GM18499 (cell line): Measurements from ENCODE around the gene YEATS4.

ENCODE experiments used
- ATAC-seq: cut with Tn5 transposase; IDR thresholded peaks from one replicate; pipeline ENCODE4 v1.9.1; 2021; ENCODE audit warnings: moderate number of reproducible peaks; ENCODE audit not compliant: insufficient read depth, unreplicated experiment

Gene YEATS4

GRCh38 chr12:69386921-69387320 is 27.4 kb downstream of the YEATS4 start:
- no peak for ATAC-seq

GRCh38 chr12:69388371-69388770 is 28.8 kb downstream of the YEATS4 start:
- no peak for ATAC-seq

- no peak for ATAC-seq
These were observed 30.3 kb downstream of the YEATS4 start for GRCh38 chr12:69389831-69390230.

GRCh38 chr12:69392179-69392928 is 32.8 kb downstream of the YEATS4 start:
- ATAC-seq: peak; percentile 59

GRCh38 chr12:69396041-69396440 is 36.5 kb downstream of the YEATS4 start:
- ATAC-seq: no peak

GRCh38 chr12:69396963-69397362 is 37.4 kb downstream of the YEATS4 start:
- ATAC-seq: no peak

GRCh38 chr12:69397978-69398377 is 38.4 kb downstream of the YEATS4 start:
- no peak for ATAC-seq

GRCh38 chr12:69401940-69402339 is 42.4 kb downstream of the YEATS4 start:
- ATAC-seq: no peak

- no peak for ATAC-seq
These were observed 45.5 kb downstream of the YEATS4 start for GRCh38 chr12:69404851-69405565.

GRCh38 chr12:69405566-69405865 is 46.0 kb downstream of the YEATS4 start:
- ATAC-seq: no peak

- no peak for ATAC-seq
These were observed 46.7 kb downstream of the YEATS4 start for GRCh38 chr12:69406217-69406616.

GRCh38 chr12:69410571-69410970 is 51.0 kb downstream of the YEATS4 start:
- ATAC-seq: no peak

- no peak for ATAC-seq
These were observed 53.1 kb downstream of the YEATS4 start for GRCh38 chr12:69412655-69413054.

GRCh38 chr12:69415471-69416275 is 56.1 kb downstream of the YEATS4 start:
- ATAC-seq: peak; percentile 63

GRCh38 chr12:69417231-69417630 is 57.7 kb downstream of the YEATS4 start:
- ATAC-seq: no peak

GRCh38 chr12:69417741-69418167 is 58.2 kb downstream of the YEATS4 start:
- no peak for ATAC-seq

- no peak for ATAC-seq
These were observed 60.2 kb downstream of the YEATS4 start for GRCh38 chr12:69419701-69420100.

- ATAC-seq: no peak
These were observed 62.0 kb downstream of the YEATS4 start for GRCh38 chr12:69421548-69421947.

- ATAC-seq: no peak
These were observed 63.7 kb downstream of the YEATS4 start for GRCh38 chr12:69423037-69423905.

GRCh38 chr12:69425417-69425816 is 65.9 kb downstream of the YEATS4 start:
- ATAC-seq: no peak
